Cardiac fibroblast (primary cell): ENCODE measurements around the gene TFB1M.

Experiments used
- DNase-seq, 2 donors: peaks; one replicate each; pipeline versions ENCODE4 v3.0.0 to v3.0.0-alpha.2; 2010; ENCODE audit warnings: low read depth in 2 of 2
- H3K4me3 ChIP-seq, 2 donors: replicated peaks in 1 of 2; 1 replicate in 1 of 2; 2 replicates in 1 of 2; pipeline ENCODE4 v1.5.1; 2011; ENCODE audit warnings: low read depth in 2 of 2, low read length in 2 of 2, mild to moderate bottlenecking in 2 of 2, moderate library complexity in 1 of 2
- CTCF ChIP-seq: IDR thresholded peaks from one replicate; pipeline ENCODE4 v1.5.1; 2011; ENCODE audit warnings: low read depth, mild to moderate bottlenecking, low read length, inconsistent platforms

The TFB1M gene

GRCh38 chr6:155254139-155254538 lies 60.1 kb downstream of the TFB1M start:
- TF ChIP-seq CTCF = no peak
- no peak for DNase-seq
- H3K4me3 ChIP-seq = no peak overlapping the region

GRCh38 chr6:155253337-155253736 lies 60.9 kb downstream of the TFB1M start:
- DNase-seq = no peak
- TF ChIP-seq CTCF = no peak
- H3K4me3 ChIP-seq = no peak overlapping the region

DNA sequence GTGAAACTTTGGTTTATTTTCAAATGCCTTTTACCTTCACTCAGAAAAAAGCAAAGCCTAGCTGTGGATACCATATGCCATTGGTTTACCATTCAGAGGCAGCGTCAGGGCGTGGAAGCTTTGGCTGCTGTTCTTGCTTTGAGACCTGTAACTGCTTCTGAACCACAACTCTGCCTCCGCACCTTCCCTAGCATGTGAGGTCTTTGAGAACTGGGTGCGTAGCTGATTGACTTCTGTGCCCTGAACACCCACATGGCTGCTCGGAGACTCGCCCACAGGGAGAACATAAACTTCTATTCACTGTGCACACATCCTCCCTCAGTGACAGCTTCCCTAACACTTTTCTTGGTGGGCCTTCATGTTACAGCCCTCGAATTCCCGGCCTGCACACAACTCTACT lies 61.7 kb downstream of the TFB1M start:
- DNase-seq = no peak
- H3K4me3 ChIP-seq = no peak overlapping the region
- TF ChIP-seq CTCF = no peak

DNA sequence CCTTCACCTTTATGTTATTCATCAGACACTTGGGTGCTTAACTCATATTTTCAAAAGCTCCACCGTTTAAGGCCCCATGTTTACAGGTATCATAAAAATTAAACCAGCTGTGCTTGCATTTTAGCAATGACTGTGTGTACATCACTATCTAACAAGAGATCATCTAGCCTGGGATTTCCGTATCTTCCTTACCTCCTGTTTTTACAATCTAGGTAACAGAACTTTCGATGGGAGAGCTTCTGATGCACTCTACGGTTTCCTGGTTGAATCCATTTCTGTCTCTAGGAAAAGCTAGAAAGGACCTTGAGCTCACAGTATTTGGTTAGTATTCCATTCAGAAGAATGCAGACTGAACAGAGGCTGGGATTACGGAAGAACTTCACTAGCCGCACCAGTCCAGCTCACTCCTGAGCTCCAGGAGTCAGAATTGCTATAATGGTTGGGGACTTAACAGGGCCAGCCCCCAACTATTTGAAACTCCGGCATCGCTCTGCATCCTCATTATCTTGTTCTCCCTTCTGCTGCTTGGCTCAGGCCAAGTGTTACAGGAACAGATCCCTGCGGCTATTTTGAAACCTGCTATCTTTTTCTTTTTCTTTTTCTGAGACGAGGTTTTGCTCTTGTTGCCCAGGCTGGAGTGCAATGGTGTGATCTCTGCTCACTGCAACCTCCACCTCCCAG lies 63.4 kb downstream of the TFB1M start:
- DNase-seq = no peak
- no peak overlapping the region for H3K4me3 ChIP-seq
- no peak for TF ChIP-seq CTCF

DNA sequence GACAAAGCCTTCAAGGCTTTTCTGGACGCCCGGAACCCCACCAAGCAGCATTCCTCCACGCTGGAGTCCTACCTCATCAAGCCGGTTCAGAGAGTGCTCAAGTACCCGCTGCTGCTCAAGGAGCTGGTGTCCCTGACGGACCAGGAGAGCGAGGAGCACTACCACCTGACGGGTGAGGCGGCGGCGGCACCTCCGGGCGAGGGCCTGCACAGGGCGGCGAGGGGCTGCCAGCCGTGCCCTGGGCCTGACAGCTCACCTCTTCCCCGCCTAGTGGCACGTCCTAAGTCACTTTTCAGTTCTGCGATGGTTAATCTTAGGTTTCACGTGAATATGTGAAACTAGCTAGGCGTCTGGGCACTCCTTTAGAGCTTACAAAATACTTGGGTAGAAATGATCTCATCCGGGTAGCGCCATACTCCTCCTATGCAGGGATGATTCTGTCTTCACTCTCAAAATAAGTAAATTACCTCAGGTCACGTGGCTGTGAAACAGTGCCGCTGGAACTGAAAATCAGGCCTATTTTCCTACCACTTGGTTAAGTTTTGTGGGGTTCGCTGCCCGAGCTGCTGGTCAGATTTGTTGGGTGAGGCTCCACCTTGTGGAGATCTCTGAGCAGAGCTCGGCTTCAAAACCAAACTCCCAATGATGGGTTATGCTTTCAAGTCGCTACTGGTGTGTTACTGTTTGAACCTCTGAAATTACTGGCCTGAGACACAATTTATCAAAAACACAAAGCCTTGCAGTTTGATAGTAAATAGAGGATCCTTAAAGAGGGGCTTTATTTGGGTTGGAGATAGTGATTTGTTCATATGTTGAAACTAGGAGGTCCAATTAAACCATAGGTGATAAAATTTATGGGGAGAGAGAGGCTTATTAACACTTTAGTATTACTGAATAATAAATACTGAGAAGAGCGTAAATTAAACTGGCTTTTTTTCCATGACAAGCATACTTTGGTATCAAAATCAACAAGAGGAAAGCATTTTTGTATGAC lies 66.0 kb downstream of the TFB1M start:
- TF ChIP-seq CTCF = peak; percentile 79
- no peak overlapping the region for H3K4me3 ChIP-seq
- peak; percentile 80 to 81 for DNase-seq

DNA sequence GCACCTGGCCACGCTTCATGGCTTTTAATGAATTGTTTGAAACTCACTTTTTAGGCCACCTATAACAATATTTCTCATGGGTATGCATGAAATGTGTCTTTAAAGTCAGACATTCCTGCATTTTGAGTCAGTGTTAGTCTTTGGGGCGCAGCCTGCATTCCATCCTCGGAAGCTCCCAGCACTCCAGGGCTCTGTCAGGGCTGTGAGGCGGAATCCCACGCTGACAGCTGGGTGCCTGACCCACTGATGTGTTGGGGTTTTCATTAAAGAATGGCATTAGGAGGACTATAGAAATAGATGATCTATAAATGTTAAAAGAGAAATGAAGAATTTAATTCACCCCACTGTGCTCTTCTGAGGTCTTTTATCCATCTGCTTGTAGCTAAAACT lies 66.7 kb downstream of the TFB1M start:
- no peak for TF ChIP-seq CTCF
- no peak overlapping the region for H3K4me3 ChIP-seq
- DNase-seq = peak; percentile 51 to 73
